LHCN-M2 (cell line): ENCODE data around the gene ETV6. TPM values are rescaled to one million over a fixed set of nuclear protein-coding genes. Genes with fewer than 3 reads are reported as not detected.

Experiments used
- DNase-seq: peaks from one replicate; pipeline ENCODE4 v3.0.0-alpha.2; 2012; ENCODE audit warnings: low read depth
- total RNA-seq: library from RNA; depleted of rRNA; stranded (reverse); fragments of >200 nt; gene quantifications from 2 replicates; pipeline ENCODE4 v1.2.3, GENCODE V29; 2014

ETV6 gene
- total RNA-seq, 1 experiment from 2014 or later = 5.3 TPM

GRCh38 chr12:11799502-11799873 is 150.0 kb downstream of the ETV6 start:
- DNase-seq = no peak

DNA sequence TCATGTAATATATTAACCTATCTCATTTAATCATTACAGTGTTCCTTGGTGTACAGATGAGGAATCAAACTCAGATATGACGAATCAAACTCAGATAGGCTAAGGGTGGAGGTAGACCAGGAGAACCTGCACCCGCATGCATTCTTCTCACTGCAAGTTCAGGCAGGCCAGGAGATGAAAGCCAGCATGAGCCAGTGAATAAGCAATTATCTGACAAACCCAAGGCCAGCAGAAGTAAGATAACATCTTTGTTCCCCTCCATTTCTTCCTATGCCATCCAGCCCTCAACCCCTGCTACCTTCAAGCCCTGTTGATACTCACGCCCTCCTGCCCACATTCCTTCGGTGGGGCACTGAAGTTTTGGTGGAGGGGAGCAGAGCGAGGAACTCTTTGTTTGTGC is 152.2 kb downstream of the ETV6 start:
- no peak for DNase-seq

DNA sequence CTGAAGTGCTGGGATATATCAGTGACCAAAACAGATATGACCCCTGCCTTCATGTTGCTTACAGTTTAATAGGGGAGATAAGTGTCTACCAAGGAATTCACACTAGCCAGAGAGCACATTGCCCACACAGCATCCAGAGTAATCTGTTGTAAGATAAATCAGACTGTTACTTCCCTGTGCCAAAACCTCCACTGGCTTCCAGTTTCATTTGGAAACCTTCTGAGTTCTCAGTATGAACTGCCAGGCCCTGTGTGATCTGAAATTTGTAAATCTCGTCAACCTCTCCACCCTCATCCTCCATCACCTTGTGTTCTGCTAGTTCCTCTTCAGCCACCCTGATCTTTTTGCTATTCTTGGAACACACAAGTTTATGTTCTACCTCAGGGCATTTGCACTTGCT is 154.7 kb downstream of the ETV6 start:
- DNase-seq = no peak

DNA sequence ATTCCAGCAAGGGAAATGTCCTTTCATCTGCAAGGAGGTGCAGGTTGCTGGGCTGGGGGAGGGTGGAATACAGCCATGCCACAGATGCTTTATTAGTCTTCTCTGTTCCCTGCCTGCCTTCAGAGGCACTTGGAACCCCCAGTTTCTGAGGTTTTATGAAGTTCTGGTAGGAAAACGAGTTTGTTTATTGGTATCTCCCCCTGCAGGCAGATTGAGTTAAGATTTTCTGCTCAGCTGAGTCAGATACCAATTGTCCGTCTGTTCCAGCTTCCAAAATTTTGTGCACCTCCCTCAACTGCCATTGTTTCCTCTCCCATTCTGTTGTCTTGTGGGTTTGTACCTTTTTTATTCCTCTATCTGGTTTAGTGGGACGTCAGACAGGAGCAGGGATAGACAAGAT is 155.6 kb downstream of the ETV6 start:
- no peak for DNase-seq

- no peak for DNase-seq
These were observed 156.2 kb downstream of the ETV6 start for GRCh38 chr12:11805680-11806079.

DNA sequence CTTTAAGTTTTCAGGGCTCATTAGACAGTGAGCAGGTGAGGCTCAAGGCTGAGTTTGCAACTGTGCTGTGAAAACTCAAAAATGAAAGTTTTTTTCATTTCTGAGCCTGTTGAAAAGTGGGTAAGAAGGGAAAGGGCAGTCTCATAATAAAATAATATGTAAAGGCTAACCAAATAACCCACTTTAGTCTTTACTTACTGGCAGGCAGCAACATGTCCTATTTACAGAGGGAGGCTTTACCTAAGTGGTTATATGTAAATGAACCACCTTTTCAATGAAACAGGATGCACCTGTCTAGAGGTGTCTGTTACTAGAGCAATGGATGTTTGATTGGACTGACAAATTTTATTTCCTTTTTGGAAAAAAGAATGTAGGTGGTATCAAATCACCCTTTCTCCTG is 158.0 kb downstream of the ETV6 start:
- no peak for DNase-seq

DNA sequence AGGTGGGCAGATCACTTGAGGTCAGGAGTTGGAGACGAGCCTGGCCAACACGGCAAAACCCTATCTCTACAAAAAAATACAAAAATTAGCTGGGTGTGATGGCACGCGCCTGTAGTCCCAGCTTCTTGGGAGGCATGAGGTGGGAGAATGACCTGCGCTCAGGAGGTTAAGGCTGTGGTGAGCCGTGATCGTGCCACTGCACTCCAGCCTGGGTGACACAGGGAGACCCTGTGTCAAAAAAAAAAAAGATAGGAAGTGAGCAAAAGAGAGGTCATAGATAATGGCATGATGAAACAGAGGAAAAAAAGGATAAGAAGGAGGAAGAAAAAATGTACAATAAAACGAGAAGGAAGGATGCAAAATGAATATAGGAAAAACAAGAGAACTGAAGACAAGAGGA is 159.5 kb downstream of the ETV6 start:
- no peak for DNase-seq

- no peak for DNase-seq
These were observed 160.7 kb downstream of the ETV6 start for GRCh38 chr12:11810206-11810545.

DNA sequence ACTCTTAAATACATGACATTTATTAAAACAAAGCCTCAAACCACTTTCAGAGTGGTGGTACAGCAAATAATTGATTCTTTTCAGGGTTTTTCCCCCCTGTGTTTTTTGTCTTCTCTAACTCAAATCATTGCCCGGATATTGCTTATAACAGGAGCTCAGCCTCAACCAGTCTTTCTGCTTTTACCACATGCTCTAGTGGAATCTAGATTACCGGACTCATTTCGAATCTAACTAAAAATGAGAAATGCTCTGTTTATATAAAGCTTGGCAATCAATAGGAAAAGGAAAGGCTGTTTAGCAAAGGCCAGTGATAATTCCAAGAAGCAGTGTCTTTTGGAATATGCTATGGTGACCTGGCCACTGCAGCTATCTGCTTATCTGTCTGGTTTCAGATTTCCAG is 161.5 kb downstream of the ETV6 start:
- DNase-seq = no peak

- DNase-seq = no peak
These were observed 162.7 kb downstream of the ETV6 start for GRCh38 chr12:11812241-11812585.

- DNase-seq = no peak
These were observed 163.3 kb downstream of the ETV6 start for GRCh38 chr12:11812586-11813437.

GRCh38 chr12:11813438-11813813 is 164.0 kb downstream of the ETV6 start:
- no peak for DNase-seq

- DNase-seq = peak; percentile 73
These were observed 164.9 kb downstream of the ETV6 start for GRCh38 chr12:11814374-11814773.

GRCh38 chr12:11815397-11815796 is 165.9 kb downstream of the ETV6 start:
- DNase-seq = no peak

- DNase-seq = no peak
These were observed 170.2 kb downstream of the ETV6 start for GRCh38 chr12:11819643-11820042.

DNA sequence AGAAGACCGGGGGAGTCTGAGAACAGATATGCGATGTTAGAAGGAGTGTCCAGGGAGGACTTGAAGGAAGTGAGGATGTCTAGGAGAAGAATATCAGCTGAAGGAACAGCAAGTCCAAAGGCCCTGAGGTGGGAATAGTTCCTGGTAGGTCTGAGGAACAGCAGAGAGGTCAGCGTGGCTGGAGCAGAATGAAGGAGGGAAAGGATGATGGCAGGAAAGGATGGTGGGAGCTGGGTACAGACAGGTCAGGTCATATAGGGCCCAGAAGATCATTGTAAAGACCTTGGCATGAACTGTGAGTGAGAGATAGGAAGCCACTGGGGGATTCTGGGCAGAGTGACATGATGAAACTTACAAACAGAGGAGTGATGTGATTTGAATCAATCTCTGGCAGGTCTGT is 171.0 kb downstream of the ETV6 start:
- no peak for DNase-seq

GRCh38 chr12:11821386-11822080 is 172.1 kb downstream of the ETV6 start:
- no peak for DNase-seq

GRCh38 chr12:11822081-11822834 is 172.8 kb downstream of the ETV6 start:
- peak; percentile 19 for DNase-seq

DNA sequence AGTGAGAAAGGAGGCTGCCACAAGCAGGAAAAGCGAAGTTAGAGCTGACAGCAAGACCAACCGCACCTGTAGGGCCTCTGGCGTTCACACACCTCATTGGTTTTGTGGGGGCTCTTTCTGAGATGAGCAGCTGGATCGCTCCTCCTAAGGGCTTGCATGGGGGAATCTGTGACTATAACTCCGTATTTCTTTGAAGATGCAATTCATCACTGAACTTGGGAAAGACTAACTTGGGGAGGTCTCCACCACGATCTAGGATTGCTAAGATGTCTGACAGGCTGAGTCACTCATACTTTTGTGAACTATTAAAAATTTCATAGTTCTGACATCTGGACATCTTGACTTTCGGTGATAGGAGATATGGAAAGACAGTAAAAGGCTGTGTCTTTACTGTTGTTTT is 173.6 kb downstream of the ETV6 start:
- DNase-seq = peak; percentile 49

- DNase-seq = no peak
These were observed 174.1 kb downstream of the ETV6 start for GRCh38 chr12:11823593-11823992.

DNA sequence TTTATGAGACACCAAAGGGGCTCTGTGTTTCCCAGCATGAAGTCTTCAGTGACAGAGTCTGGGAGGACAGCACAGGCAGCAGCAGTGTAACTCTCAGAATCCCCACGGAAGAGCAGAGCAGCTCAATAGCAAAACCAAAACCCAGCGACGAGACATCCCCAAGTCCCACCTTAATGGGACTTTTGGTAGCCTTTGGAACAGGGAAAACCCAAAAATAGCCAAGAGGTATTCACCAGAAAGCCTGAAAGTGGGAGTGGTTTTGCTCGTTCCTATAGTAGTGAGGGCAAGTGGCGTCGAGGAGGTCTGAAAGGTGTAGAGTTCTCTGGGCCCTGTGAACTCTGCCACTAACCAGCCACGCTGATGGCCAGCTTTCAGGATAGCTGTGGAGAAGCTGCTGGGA is 174.6 kb downstream of the ETV6 start:
- DNase-seq = no peak

DNA sequence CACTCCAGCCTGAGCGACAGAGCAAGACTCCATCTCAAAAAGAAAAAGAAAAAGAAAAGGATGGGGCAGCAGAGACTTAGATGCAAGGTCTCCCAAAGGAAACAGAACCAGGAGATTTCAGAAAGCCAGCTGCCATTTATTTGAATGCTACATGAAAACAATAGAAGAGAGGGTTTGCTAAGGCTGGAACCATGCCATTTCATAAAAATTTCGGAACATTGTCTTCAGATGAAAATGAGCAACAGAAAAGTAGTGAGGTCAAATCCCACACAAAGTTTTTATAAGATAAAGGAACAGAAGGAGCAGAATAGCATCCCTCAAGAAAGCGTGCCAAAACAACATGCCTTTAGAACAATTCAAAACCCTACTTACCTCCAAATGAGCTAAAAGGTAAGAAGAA is 175.3 kb downstream of the ETV6 start:
- DNase-seq = no peak

DNA sequence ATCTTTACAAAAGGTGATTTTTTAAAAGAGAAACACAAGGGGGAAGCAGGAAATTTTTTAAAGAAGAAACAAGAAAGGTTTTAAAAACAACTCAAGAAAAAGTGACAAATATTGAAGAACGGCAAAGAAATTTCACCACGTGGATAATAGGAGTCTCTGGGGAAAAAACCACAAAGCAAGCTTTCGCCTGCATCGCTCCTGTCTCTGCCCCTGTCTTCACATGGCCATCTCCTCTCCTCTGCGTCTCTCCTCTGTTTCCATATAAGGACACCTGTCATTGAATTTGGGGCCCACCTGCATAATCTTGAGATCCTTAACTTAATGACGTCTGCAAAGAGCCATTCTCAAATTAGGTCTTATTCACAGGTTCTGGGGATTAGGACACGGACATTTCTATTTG is 175.8 kb downstream of the ETV6 start:
- no peak for DNase-seq
